Neural progenitor cell (in vitro differentiated cells): ENCODE data around the gene ARF1. TPM values are rescaled to one million over a fixed set of nuclear protein-coding genes. Genes with fewer than 3 reads are reported as not detected.

Source experiments
- DNase-seq: peaks from one replicate; pipeline ENCODE4 v3.0.0-alpha.2; 2016; ENCODE audit warnings: low spot score
- H2AFZ ChIP-seq: fragments of 200-600 bp; sonication (generic); replicated peaks from 2 replicates; pipeline ENCODE4 v1.6.1; 2016; ENCODE audit warnings: antibody characterized with exemption
- H3F3A ChIP-seq: fragments of 200-600 bp; sonication (generic); 2 replicates; pipeline ENCODE4 v1.6.1; 2016; ENCODE audit warnings: antibody characterized with exemption, low read depth
- H3K27ac ChIP-seq: fragments of 200-600 bp; sonication (generic); 2 replicates; pipeline ENCODE4 v1.5.1; 2016; ENCODE audit warnings: mild to moderate bottlenecking
- H3K27me3 ChIP-seq: fragments of 200-600 bp; sonication (generic); 2 replicates; pipeline ENCODE4 v1.6.1; 2016; ENCODE audit warnings: mild to moderate bottlenecking, moderate library complexity
- H3K36me3 ChIP-seq: fragments of 200-600 bp; sonication (generic); 2 replicates; pipeline ENCODE4 v1.5.1; 2016
- H3K4me1 ChIP-seq: fragments of 200-600 bp; sonication (generic); 2 replicates; pipeline ENCODE4 v1.6.1; 2016; ENCODE audit warnings: mixed run types
- H3K4me2 ChIP-seq: fragments of 200-600 bp; sonication (generic); 2 replicates; pipeline ENCODE4 v1.6.1; 2016
- H3K4me3 ChIP-seq: fragments of 200-600 bp; sonication (generic); 2 replicates; pipeline ENCODE4 v1.5.1; 2016
- H3K79me2 ChIP-seq: fragments of 200-600 bp; sonication (generic); 2 replicates; pipeline ENCODE4 v1.6.1; 2016; ENCODE audit warnings: low read depth
- H3K9ac ChIP-seq: fragments of 200-600 bp; sonication (generic); 2 replicates; pipeline ENCODE4 v1.6.1; 2016
- H3K9me3 ChIP-seq: fragments of 200-600 bp; sonication (generic); 2 replicates; pipeline ENCODE4 v1.5.1; 2016; ENCODE audit warnings: low read depth
- H4K20me1 ChIP-seq: fragments of 200-600 bp; sonication (generic); 2 replicates; pipeline ENCODE4 v1.6.1; 2016; ENCODE audit warnings: low read depth
- H3K27ac Mint-ChIP-seq: 3 replicates; pipeline ENCODE4 v1.8.0; 2021; ENCODE audit warnings: mixed read lengths
- H3K27me3 Mint-ChIP-seq: 2 replicates; pipeline ENCODE4 v1.8.0; 2022; ENCODE audit warnings: low read depth, mild to moderate bottlenecking, inconsistent platforms, moderate library complexity, mixed read lengths; ENCODE audit not compliant: insufficient read depth
- H3K36me3 Mint-ChIP-seq: 3 replicates; pipeline ENCODE4 v1.8.0; 2021; ENCODE audit warnings: mixed read lengths
- H3K4me1 Mint-ChIP-seq: 3 replicates; pipeline ENCODE4 v1.8.0; 2021; ENCODE audit warnings: mixed read lengths
- H3K4me3 Mint-ChIP-seq: 3 replicates; pipeline ENCODE4 v1.8.0; 2021; ENCODE audit warnings: mild to moderate bottlenecking, moderate library complexity, mixed read lengths
- H3K9me3 Mint-ChIP-seq: 3 replicates; pipeline ENCODE4 v1.8.0; 2020; ENCODE audit warnings: mixed read lengths
- CTCF ChIP-seq: fragments of 200-600 bp; sonication (generic); IDR thresholded peaks from 2 replicates; pipeline ENCODE4 v1.5.1; 2017; ENCODE audit warnings: antibody characterized with exemption, mild to moderate bottlenecking
- EZH2 ChIP-seq: fragments of 200-600 bp; sonication (generic); IDR thresholded peaks from 2 replicates; pipeline ENCODE4 v1.6.1; 2017; ENCODE audit warnings: antibody characterized with exemption, mild to moderate bottlenecking, moderate library complexity
- EZH2phosphoT487 ChIP-seq: fragments of 200-600 bp; sonication (generic); IDR thresholded peaks from 2 replicates; pipeline ENCODE4 v1.6.1; 2017; ENCODE audit warnings: antibody characterized with exemption
- total RNA-seq: library from RNA; depleted of rRNA; stranded (reverse); fragments of >200 nt; gene quantifications from 2 replicates; pipeline ENCODE4 v1.2.3, GENCODE V29; 2015; ENCODE audit warnings: low replicate concordance

Gene ARF1
- total RNA-seq, 1 donor from 2014 or later, result 95.1 TPM

GRCh38 chr1:228041316-228041715 is 41.2 kb upstream of the ARF1 start:
- DNase-seq, result no peak
- peaks cover 16% of the 10 kb centered on the region for H3F3A ChIP-seq
- Mint-ChIP-seq H3K9me3 (peaks cover 2% of the 10 kb centered on the region), H3K4me1 (peaks cover 40% of the 10 kb centered on the region), H3K27ac (no peak overlapping the region), H3K4me3 (no peak overlapping the region), H3K27me3 (peaks cover 16% of the 10 kb centered on the region), H3K36me3 (peaks cover 3% of the 10 kb centered on the region)
- no peak overlapping the region for H3K4me2 ChIP-seq
- no peaks in the 10 kb centered on the region for H3K79me2 ChIP-seq
- H3K9me3 ChIP-seq, result no peaks in the 10 kb centered on the region
- H3K9ac ChIP-seq, result no peak overlapping the region
- H3K27me3 ChIP-seq, result peaks cover 99% of the 10 kb centered on the region
- H3K36me3 ChIP-seq, result no peaks in the 10 kb centered on the region
- no peak overlapping the region for H3K27ac ChIP-seq
- H2AFZ ChIP-seq, result no peak overlapping the region
- H3K4me3 ChIP-seq, result no peak overlapping the region
- H4K20me1 ChIP-seq, result peaks cover 27% of the 10 kb centered on the region
- TF ChIP-seq EZH2, result no peak
- TF ChIP-seq CTCF, result no peak
- no peak for TF ChIP-seq EZH2phosphoT487
- peaks cover 20% of the 10 kb centered on the region for H3K4me1 ChIP-seq

- Histone ChIP-seq H3K9me3 (no peaks in the 10 kb centered on the region), H2AFZ (no peak overlapping the region), H3K4me3 (no peak overlapping the region), H3F3A (peaks cover 4% of the 10 kb centered on the region), H3K4me2 (no peak overlapping the region), H3K27ac (no peak overlapping the region), H4K20me1 (peaks cover 15% of the 10 kb centered on the region), H3K9ac (no peak overlapping the region), H3K27me3 (peaks cover 87% of the 10 kb centered on the region), H3K4me1 (peaks cover 8% of the 10 kb centered on the region), H3K36me3 (no peaks in the 10 kb centered on the region), H3K79me2 (no peaks in the 10 kb centered on the region)
- TF ChIP-seq EZH2 (no peak), EZH2phosphoT487 (no peak), CTCF (no peak)
- Mint-ChIP-seq H3K4me3 (no peak overlapping the region), H3K27ac (no peak overlapping the region), H3K27me3 (peaks cover 20% of the 10 kb centered on the region), H3K36me3 (peaks cover 6% of the 10 kb centered on the region), H3K9me3 (peaks cover 2% of the 10 kb centered on the region), H3K4me1 (peaks cover 35% of the 10 kb centered on the region)
- DNase-seq, result no peak
These were observed 40.0 kb upstream of the ARF1 start for GRCh38 chr1:228042508-228042907.

- no peak for TF ChIP-seq EZH2
- no peak for TF ChIP-seq EZH2phosphoT487
- TF ChIP-seq CTCF, result no peak
- DNase-seq, result no peak
- Histone ChIP-seq H2AFZ (no peak overlapping the region), H3K36me3 (no peaks in the 10 kb centered on the region), H3K79me2 (no peaks in the 10 kb centered on the region), H3K4me3 (no peak overlapping the region), H3K4me1 (peaks cover 4% of the 10 kb centered on the region), H3K4me2 (no peak overlapping the region), H3K9me3 (no peaks in the 10 kb centered on the region), H3K9ac (no peak overlapping the region), H3K27me3 (peaks cover 80% of the 10 kb centered on the region), H4K20me1 (peaks cover 8% of the 10 kb centered on the region), H3F3A (no peaks in the 10 kb centered on the region), H3K27ac (no peak overlapping the region)
- H3K27ac Mint-ChIP-seq, result no peak overlapping the region
- peaks cover 20% of the 10 kb centered on the region for H3K27me3 Mint-ChIP-seq
- H3K36me3 Mint-ChIP-seq, result peaks cover 6% of the 10 kb centered on the region
- H3K9me3 Mint-ChIP-seq, result peaks cover 2% of the 10 kb centered on the region
- H3K4me3 Mint-ChIP-seq, result no peak overlapping the region
- H3K4me1 Mint-ChIP-seq, result peaks cover 34% of the 10 kb centered on the region
These were observed 39.1 kb upstream of the ARF1 start for GRCh38 chr1:228043281-228043848.
